ENCODE measurements around the gene U2AF1L4. TPM values are rescaled to one million over a fixed set of nuclear protein-coding genes. Genes with fewer than 3 reads are reported as not detected.

U2AF1L4 gene
- total RNA-seq, 4 donors from 2014 or later, result 34.8 to 122 (median 44.9) TPM

- WGBS, 2 donors (ENCODE audit: low coverage in 1 of 2), result 87% methylated on average over 21 of the region's 31 CpGs; no CpG with 5 or more reads in 1 of the 2 donors
- no peak overlapping the region for H3K4me3 ChIP-seq
- H3K36me3 ChIP-seq, result no peaks in the 10 kb centered on the region
- TF ChIP-seq POLR2A (IDR thresholded peaks at IDR 0.05) (no peak), POLR2AphosphoS5 (IDR thresholded peaks at IDR 0.05) (no peak)
- no peak for DNase-seq
- no peak overlapping the region for H3K27ac ChIP-seq
- no peaks in the 10 kb centered on the region for H3K27me3 ChIP-seq
- H3K4me1 ChIP-seq, result no peaks in the 10 kb centered on the region
- in situ Hi-C loops (cut with MboI; ENCODE audit: low pct_ligation_motif_present in 1 of 4, low pct_unique_long_range_greater_than_20kb in 1 of 4, low sequenced_read_pairs in 3 of 4) (no loop called here), intact Hi-C loops (cut with DNase I; ENCODE audit: low total_unique reads) (no loop called here)
- H3K9me3 ChIP-seq, result no peaks in the 10 kb centered on the region
Observed at GRCh38 chr19:35786299-35787160, 41.3 kb upstream of the U2AF1L4 start.

DNA sequence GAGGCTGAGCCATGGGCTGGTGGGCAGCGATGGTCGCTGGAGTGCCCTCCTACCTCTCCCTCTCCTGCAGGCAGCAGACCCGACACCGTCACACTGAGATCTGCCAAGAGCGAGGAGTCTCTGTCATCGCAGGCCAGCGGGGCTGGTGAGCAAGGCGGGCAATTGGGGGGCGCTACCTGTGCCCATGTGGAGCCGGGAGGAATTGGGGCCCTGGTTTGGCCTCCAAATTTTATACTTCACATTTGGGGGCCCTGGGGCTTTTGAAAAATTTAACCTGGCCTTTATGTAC, 40.1 kb upstream of the U2AF1L4 start:
- Histone ChIP-seq H3K27ac (no peak overlapping the region), H3K4me1 (no peaks in the 10 kb centered on the region), H3K4me3 (no peak overlapping the region), H3K36me3 (no peaks in the 10 kb centered on the region), H3K27me3 (no peaks in the 10 kb centered on the region), H3K9me3 (no peaks in the 10 kb centered on the region)
- DNase-seq, result no peak
- intact Hi-C loops (cut with DNase I; ENCODE audit: low total_unique reads) (no loop called here), in situ Hi-C loops (cut with MboI; ENCODE audit: low pct_ligation_motif_present in 1 of 4, low pct_unique_long_range_greater_than_20kb in 1 of 4, low sequenced_read_pairs in 3 of 4) (no loop called here)
- no peak for TF ChIP-seq POLR2A (IDR thresholded peaks at IDR 0.05)
- no peak for TF ChIP-seq POLR2AphosphoS5 (IDR thresholded peaks at IDR 0.05)
- TF ChIP-seq CTCF (IDR thresholded peaks at IDR 0.05), result no peak
- no peak for TF ChIP-seq EP300 (IDR thresholded peaks at IDR 0.05; ENCODE audit: low read depth)
- 85% methylated on average over 10 of the region's 10 CpGs; no CpG with 5 or more reads in 1 of the 2 donors for WGBS, 2 donors (ENCODE audit: low coverage in 1 of 2)

- no peak for TF ChIP-seq POLR2A (IDR thresholded peaks at IDR 0.05)
- TF ChIP-seq CTCF (IDR thresholded peaks at IDR 0.05), result no peak
- no peak for TF ChIP-seq EP300 (IDR thresholded peaks at IDR 0.05; ENCODE audit: low read depth)
- no peak for TF ChIP-seq POLR2AphosphoS5 (IDR thresholded peaks at IDR 0.05)
- 83% methylated on average over 41 of the region's 45 CpGs; no CpG with 5 or more reads in 1 of the 2 donors for WGBS, 2 donors (ENCODE audit: low coverage in 1 of 2)
Observed at GRCh38 chr19:35784503-35785338, 39.5 kb upstream of the U2AF1L4 start.

DNA sequence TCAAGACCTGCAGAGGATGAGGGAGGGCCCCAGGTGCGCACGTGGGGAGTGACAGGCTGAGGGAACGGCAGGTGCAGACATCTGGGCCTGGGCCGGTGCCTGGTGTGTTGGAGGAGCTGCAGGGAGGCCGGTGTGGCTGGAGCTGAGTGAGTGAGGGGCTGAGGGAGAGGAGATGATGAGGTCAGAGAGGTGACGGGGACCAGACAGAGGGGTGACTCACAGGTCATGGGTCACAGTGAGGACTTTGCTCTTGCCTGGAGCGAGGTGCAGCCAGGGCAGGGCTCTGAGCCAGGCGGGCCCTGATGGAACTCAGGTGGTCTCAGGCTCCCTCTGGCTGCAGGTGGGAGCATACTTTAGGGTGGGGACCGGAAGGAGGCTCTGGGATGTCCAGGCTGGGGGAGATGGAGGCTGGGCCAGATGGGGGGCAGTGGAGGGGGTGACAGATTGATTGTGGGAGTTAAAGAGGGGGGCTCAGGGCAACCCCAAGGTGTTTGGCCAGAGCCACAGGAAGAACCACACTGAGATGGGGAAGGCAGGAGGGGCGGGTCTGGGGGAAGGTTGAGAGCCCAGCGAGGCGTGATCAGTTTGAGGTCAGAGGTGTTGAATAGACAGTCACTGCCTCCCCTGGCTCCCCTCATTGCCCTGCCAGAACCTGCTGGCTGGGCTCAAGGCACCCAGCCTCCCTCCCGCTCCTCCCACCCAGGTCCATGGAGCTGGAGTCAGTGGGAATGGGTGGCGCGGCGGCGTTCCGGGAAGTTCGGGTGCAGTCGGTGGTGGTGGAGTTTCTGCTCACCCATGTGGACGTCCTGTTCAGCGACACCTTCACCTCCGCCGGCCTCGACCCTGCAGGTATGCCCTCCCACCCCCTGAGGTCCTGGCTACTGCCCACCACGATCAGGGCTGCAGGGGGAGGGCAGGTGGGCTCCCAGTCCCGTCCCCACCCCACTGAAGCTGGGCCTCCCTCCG, 38.5 kb upstream of the U2AF1L4 start:
- intact Hi-C loops (cut with DNase I; ENCODE audit: low total_unique reads) (no loop called here), in situ Hi-C loops (cut with MboI; ENCODE audit: low pct_ligation_motif_present in 1 of 4, low pct_unique_long_range_greater_than_20kb in 1 of 4, low sequenced_read_pairs in 3 of 4) (no loop called here)
- no peaks in the 10 kb centered on the region for H3K4me1 ChIP-seq
- TF ChIP-seq EP300 (IDR thresholded peaks at IDR 0.05; ENCODE audit: low read depth) (no peak), POLR2A (IDR thresholded peaks at IDR 0.05) (no peak), CTCF (IDR thresholded peaks at IDR 0.05) (no peak), POLR2AphosphoS5 (IDR thresholded peaks at IDR 0.05) (no peak)
- no peak for DNase-seq
- no peaks in the 10 kb centered on the region for H3K36me3 ChIP-seq
- no peak overlapping the region for H3K4me3 ChIP-seq
- WGBS, 2 donors (ENCODE audit: low coverage in 1 of 2), result 65 to 84% methylated on average over 5 to 28 of the region's 28 CpGs
- no peaks in the 10 kb centered on the region for H3K27me3 ChIP-seq
- H3K9me3 ChIP-seq, result no peaks in the 10 kb centered on the region
- no peak overlapping the region for H3K27ac ChIP-seq

More at GRCh38 chr19:35784503-35785338, 39.5 kb upstream of the U2AF1L4 start:
- H3K4me1 ChIP-seq, result no peaks in the 10 kb centered on the region
- DNase-seq, result no peak
- H3K27ac ChIP-seq, result no peak overlapping the region
- H3K27me3 ChIP-seq, result no peaks in the 10 kb centered on the region
- no peaks in the 10 kb centered on the region for H3K9me3 ChIP-seq
- intact Hi-C loops (cut with DNase I; ENCODE audit: low total_unique reads), result no loop called here
- in situ Hi-C loops (cut with MboI; ENCODE audit: low pct_ligation_motif_present in 1 of 4, low pct_unique_long_range_greater_than_20kb in 1 of 4, low sequenced_read_pairs in 3 of 4), result no loop called here
- no peak overlapping the region for H3K4me3 ChIP-seq
- H3K36me3 ChIP-seq, result no peaks in the 10 kb centered on the region

Measured in transverse colon (tissue), 4 donors.